Measurements from ENCODE around the gene TMEM106C.
A peak's percentile ranks its signal among the peaks of the same experiment; 100 is the strongest.

TMEM106C gene

DNA sequence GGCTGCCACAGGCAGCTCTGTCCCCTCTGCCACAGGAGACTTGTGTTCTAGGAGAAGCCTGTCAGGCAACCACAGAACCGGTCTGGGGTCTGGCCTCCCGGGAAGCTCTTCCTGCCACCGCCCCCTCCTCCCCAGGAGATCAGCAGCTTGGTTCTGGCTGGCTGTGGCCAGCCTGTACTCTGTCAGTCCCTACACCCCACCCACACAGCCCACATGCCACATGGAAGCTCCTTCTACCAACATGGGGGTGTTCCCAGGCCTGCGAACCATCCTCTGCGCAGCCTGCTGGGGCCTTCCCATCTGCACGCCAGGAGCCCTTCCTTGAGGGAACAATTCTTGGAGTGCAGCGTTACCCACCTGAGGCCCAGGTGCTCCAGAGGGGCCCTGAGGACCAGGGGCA, 16.8 kb downstream of the TMEM106C start:
- DNase-seq = no peak

GRCh38 chr12:47980779-47981495, 17.5 kb downstream of the TMEM106C start:
- no peak for DNase-seq

- no peak for DNase-seq
These were observed 18.3 kb downstream of the TMEM106C start for GRCh38 chr12:47981496-47982260.

GRCh38 chr12:47982311-47982710, 18.9 kb downstream of the TMEM106C start:
- no peak for DNase-seq

- DNase-seq = no peak
These were observed 19.4 kb downstream of the TMEM106C start for GRCh38 chr12:47982770-47983169.

DNA sequence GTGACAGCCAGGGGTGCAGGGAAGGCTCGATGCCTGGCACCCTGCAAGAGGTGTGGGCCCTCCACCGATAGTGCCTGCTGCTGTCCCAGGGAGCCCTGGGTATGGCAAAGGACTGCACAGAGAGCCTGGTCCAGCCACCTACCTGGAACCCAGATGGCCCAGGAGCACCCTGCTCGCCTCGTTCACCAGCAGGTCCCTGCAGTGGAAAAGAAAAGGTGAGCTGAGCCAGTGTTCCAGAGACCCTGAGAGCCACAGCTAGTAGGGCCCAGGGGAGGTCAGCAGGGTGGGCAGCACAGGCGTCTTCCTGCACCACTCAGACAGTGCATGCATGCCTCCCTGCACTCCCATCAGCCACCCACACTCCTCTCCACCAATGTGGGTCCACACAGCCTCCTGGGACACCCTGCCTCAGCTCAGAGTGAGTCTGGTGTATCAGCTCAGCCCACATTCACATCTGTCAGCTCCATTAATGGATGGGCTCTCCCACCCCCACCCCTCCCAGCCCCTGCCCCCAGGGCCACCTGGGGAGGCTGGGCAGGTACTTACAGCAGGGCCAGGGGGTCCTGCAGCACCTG, 20.2 kb downstream of the TMEM106C start:
- no peak for DNase-seq

GRCh38 chr12:47984331-47984801, 21.0 kb downstream of the TMEM106C start:
- no peak for DNase-seq

DNA sequence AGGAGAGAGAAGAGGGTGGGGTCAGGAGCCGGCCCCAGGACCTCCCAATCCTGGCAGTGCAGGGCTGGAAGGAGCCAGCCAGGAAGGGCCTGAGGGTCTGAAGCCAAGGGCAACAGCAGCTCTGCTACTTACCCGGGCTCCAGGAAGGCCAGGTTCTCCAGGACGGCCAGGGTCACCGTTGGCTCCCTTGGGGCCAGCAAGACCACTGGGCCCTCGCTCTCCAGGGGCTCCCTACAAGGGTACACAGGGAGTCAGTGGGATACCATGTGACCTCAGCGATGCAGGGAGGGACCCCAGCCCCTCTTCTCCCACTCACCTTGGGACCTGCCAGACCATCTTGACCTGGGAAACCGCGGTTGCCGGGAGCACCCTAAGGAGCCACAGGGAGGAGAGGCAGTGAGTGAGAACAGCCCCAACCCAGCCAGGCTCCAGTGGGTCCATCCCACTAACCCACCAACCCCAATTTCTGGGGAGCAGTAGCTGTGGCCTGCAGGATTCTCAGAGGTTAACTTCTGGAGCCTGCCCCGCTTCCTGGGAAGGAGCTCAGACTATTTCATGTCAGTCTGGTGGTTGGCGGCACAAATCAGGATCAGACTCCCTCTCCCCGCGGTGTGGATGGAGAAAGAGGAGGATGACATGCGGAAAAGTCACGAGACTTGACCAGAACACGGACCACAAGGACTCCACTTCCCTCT, 22.3 kb downstream of the TMEM106C start:
- no peak for DNase-seq

- no peak for DNase-seq
These were observed 22.9 kb downstream of the TMEM106C start for GRCh38 chr12:47986291-47986660.

DNA sequence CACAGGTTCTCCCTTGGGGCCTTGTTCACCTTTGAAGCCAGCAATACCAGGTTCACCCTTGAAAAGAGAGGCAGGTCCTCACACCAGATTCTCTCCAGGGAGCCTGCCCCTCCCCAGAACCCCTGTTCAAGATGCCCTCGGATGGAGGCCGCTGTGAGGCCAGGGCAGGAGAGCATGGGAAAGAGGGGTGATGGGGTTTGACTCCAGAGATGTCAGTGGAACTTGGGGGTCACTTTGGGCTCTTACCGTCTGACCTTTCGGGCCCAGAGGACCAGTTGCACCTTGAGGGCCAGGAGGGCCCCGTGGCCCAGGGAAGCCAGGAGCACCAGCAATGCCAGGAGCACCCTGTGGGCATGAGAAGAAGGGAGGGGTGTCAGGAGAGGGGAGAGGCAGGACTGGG, 23.4 kb downstream of the TMEM106C start:
- DNase-seq = no peak

DNA sequence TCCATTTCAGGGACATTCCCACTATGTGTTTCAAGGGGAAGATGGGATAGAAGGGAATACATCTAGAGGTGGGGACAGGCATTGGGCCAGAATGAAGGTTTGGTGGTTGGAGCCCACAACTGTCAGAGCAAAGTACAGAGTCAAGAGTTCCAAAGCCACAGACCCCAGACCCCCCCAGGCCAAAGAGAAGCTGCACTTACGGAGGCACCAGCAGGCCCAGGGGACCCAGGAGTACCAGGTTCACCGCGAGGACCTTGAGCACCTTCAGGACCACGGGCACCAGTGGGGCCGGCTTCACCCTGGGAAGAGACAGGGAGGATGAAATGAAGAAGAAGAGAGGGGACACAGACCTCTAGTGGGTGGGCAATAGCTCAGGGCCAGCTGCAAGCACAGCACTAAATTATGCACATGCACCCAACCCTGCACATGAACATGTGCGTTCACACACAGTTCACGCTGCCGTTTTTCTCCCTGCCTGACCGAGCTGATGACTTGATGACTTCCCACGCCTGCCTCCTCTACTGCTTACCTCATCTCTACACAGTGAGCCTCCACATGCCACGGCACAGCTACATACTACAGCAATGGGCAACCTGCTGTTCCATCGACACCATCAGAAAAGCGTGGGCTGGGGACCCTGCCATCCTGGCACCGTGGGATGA, 24.1 kb downstream of the TMEM106C start:
- DNase-seq = no peak

- no peak for DNase-seq
These were observed 25.0 kb downstream of the TMEM106C start for GRCh38 chr12:47988073-47989022.

DNA sequence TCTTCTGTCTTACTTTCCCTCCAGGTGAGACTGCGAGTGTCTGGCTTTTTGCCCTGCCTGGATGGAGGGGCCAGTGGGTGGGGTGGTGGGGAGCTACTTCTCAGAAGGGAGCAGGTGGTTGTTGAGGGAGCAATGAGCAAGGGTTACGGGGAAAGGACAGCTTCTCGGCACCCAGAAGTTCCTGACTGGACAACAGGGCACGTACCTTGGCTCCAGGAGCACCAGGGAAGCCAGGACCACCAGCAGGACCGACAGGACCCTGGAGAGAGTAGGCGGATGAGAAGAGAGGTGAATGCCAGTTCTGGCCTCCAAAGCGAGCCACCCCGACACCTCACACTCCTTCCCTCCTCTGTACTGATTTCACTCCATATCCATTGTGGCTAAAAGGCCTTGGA, 25.6 kb downstream of the TMEM106C start:
- no peak for DNase-seq

GRCh38 chr12:47989666-47990065, 26.3 kb downstream of the TMEM106C start:
- DNase-seq = no peak

GRCh38 chr12:47990351-47991105, 27.1 kb downstream of the TMEM106C start:
- peak; percentile 13 to 24 for DNase-seq

GRCh38 chr12:47991106-47992061, 28.0 kb downstream of the TMEM106C start:
- no peak for DNase-seq

DNA sequence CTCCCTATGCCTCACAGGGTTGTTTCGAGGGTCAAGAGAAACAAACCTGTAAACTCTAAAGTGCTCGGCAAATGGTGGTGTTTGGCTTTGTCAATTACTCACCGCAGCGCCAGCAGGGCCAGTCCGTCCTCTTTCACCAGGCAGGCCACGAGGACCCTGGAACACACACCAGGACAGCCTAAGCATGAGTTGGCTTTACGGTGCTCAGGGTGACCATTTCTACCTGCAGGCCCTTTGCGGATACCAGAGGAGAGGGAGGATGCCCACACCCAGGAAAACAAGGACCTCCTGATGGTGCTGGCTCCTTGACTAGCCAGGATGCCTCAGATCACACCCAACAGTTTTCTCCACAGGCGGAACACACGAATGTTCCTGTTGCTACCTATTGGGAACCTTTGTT, 29.4 kb downstream of the TMEM106C start:
- DNase-seq = no peak

GRCh38 chr12:47993491-47993890, 30.1 kb downstream of the TMEM106C start:
- DNase-seq = no peak

- DNase-seq = no peak
These were observed 32.6 kb downstream of the TMEM106C start for GRCh38 chr12:47995981-47996401.

DNA sequence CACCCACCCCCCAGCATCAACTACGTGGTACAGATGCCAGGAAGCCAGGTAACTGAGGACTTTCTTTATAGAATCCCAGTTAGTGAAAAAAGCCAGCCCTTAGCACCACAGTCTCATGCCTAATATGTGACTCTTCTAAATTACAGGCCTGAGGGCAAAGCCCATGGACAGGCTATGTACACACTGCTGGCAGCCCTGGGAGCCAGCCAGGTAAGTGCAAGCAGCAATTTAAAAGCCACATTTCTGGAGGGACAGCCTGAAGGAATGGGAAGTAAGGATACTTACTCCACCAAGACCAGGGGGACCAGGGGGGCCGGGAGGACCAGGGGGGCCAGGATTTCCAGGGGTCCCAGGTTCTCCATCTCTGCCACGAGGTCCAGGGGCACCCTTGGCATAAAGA, 33.9 kb downstream of the TMEM106C start:
- no peak for DNase-seq
